Mucosa of stomach (tissue), 1 donor: ENCODE data around the gene FAM81A.

Experiments used
- H3K27me3 ChIP-seq: one replicate; pipeline ENCODE4 v1.7.0; 2013; ENCODE audit warnings: mild to moderate bottlenecking, low read length; ENCODE audit not compliant: control insufficient read depth, insufficient read depth
- H3K36me3 ChIP-seq: one replicate; pipeline ENCODE4 v1.7.0; 2013; ENCODE audit warnings: low read length; ENCODE audit not compliant: control insufficient read depth, insufficient read depth
- H3K4me1 ChIP-seq: one replicate; pipeline ENCODE4 v1.7.0; 2013; ENCODE audit warnings: mild to moderate bottlenecking, low read length; ENCODE audit not compliant: control insufficient read depth, insufficient read depth
- H3K4me3 ChIP-seq: one replicate; pipeline ENCODE4 v1.7.0; 2013; ENCODE audit warnings: low read length
- H3K9ac ChIP-seq: one replicate; pipeline ENCODE4 v1.7.0; 2013; ENCODE audit warnings: mild to moderate bottlenecking, low read length, moderate library complexity
- H3K9me3 ChIP-seq: one replicate; pipeline ENCODE4 v1.7.0; 2013; ENCODE audit warnings: mild to moderate bottlenecking, low read length, moderate library complexity; ENCODE audit not compliant: control insufficient read depth
- donor health status: Pancreatic carcinoma.

Gene FAM81A

DNA sequence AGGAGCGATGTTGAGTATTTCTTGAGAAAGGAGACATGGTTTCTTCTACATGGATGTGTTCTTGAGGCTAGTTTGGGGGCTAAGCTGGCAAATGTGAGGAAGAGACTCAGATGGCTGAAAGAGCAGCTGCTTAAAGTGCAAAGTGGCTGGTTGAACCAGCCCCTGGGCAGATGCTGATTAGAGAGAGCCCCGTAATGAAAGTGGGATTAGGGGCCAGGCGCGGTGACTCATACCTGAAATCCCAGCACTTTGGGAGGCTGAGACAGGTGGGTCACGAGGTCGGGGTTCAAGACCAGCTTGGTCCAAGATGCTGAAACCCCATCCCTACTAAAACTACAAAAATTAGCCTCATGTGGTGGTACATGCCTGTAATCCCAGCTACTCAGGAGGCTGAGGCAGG, 98.6 kb downstream of the FAM81A start:
- Histone ChIP-seq H3K9me3 (no peaks in the 10 kb centered on the region), H3K27me3 (no peaks in the 10 kb centered on the region), H3K4me3 (no peak overlapping the region), H3K36me3 (no peaks in the 10 kb centered on the region), H3K4me1 (peaks cover 32% of the 10 kb centered on the region), H3K9ac (no peak overlapping the region)

DNA sequence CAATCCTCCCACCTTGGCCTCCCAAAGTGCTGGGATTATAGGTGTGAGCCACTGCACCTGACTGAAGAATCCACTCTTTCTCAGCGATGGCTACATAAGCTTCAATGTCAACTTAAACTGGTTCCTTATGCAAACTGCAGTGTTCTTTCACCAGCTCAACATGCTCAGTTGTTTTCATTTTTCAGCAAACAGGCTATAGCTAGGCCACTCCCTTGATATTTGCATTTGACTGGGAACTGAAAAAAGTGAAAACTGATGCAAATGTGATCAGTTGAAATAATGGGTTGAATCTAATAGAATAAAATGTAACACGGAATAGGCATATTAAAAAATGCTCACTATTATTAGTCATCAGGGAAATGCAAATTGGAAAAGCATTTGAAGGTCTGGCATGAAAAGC, 99.4 kb downstream of the FAM81A start:
- Histone ChIP-seq H3K9me3 (no peaks in the 10 kb centered on the region), H3K4me3 (no peak overlapping the region), H3K27me3 (no peaks in the 10 kb centered on the region), H3K4me1 (peaks cover 28% of the 10 kb centered on the region), H3K9ac (no peak overlapping the region), H3K36me3 (no peaks in the 10 kb centered on the region)

DNA sequence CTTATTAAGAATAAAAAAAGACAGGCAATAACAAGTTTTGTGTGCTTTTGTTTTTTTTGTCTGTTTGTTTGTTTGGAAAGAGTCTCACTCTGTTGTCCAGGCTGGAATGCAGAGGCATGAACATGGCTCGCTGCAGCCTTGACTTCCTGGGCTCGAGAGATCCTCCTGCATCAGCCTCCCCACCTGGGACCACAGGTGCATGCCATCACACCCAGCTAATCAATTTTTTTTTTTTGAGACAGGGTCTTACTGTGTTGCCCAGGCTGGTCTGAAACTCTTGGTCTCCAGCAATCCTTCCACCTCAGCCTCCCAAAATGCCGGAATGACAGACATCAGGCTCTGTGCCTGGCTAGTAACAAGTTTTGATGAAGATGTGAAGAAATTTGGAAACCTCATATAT, 100.5 kb downstream of the FAM81A start:
- no peak overlapping the region for H3K9ac ChIP-seq
- H3K36me3 ChIP-seq = no peaks in the 10 kb centered on the region
- no peak overlapping the region for H3K4me3 ChIP-seq
- H3K4me1 ChIP-seq = peaks cover 23% of the 10 kb centered on the region
- H3K9me3 ChIP-seq = no peaks in the 10 kb centered on the region
- no peaks in the 10 kb centered on the region for H3K27me3 ChIP-seq

DNA sequence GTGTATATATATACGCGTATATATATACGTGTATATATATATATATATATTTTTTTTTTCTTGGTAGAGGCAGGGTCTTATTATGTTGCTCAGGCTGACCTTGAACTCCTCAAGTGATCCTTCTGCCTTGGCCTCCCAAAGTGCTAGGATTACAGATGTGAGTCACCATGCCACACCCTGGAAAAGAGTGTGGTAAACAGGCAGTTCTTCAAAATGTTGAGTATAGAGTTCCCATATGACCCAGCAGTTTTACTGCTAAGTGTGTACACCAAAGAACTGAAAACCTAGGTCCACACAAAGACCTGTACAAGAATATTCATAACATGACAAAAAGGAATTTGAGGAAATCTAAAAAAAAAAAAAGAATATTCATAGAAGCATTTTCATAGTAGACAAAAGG, 101.8 kb downstream of the FAM81A start:
- Histone ChIP-seq H3K27me3 (no peaks in the 10 kb centered on the region), H3K4me3 (no peak overlapping the region), H3K9ac (no peak overlapping the region), H3K9me3 (no peaks in the 10 kb centered on the region), H3K36me3 (no peaks in the 10 kb centered on the region), H3K4me1 (peaks cover 36% of the 10 kb centered on the region)

DNA sequence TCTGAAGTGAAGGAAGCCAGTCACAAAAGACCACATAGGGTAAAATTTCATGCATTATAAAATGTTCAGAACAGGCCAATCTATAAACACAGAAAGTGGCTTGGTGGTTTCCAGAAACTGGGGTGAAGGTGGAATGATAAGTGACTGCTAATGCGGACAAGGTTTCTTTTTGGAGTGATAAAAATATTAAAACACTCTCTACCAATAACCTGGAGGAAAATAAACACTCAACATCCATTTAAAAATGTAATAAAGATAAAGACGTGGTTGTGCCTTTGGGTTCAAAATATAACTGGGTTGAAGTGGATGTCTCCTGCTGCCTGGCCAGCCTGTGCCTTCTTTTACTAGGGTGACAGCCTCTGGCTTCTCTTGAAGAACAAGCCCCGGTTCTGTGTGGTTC, 102.7 kb downstream of the FAM81A start:
- no peaks in the 10 kb centered on the region for H3K9me3 ChIP-seq
- H3K4me3 ChIP-seq = no peak overlapping the region
- H3K4me1 ChIP-seq = peaks cover 34% of the 10 kb centered on the region
- no peaks in the 10 kb centered on the region for H3K36me3 ChIP-seq
- H3K27me3 ChIP-seq = no peaks in the 10 kb centered on the region
- H3K9ac ChIP-seq = no peak overlapping the region

DNA sequence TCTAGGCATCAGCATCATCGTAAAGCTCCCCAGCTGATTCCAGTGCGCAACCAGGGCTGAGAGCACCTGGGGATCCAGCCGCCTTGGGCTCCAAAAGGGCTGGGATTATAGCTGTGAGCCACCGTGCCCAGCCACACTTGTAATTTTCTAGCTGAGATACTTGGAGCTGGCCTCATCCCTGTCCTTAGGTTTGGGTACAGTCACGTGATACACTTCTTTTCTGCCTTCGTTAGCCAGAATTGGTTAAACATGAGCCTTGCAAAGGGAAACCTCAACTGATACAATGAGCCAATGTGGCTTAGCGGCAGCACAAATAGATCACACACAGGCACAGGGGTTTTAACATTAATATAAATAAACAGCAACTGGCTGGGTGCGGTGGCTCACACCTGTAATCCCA, 103.8 kb downstream of the FAM81A start:
- Histone ChIP-seq H3K36me3 (no peaks in the 10 kb centered on the region), H3K9ac (no peak overlapping the region), H3K4me3 (no peak overlapping the region), H3K27me3 (no peaks in the 10 kb centered on the region), H3K9me3 (no peaks in the 10 kb centered on the region), H3K4me1 (peaks cover 43% of the 10 kb centered on the region)

DNA sequence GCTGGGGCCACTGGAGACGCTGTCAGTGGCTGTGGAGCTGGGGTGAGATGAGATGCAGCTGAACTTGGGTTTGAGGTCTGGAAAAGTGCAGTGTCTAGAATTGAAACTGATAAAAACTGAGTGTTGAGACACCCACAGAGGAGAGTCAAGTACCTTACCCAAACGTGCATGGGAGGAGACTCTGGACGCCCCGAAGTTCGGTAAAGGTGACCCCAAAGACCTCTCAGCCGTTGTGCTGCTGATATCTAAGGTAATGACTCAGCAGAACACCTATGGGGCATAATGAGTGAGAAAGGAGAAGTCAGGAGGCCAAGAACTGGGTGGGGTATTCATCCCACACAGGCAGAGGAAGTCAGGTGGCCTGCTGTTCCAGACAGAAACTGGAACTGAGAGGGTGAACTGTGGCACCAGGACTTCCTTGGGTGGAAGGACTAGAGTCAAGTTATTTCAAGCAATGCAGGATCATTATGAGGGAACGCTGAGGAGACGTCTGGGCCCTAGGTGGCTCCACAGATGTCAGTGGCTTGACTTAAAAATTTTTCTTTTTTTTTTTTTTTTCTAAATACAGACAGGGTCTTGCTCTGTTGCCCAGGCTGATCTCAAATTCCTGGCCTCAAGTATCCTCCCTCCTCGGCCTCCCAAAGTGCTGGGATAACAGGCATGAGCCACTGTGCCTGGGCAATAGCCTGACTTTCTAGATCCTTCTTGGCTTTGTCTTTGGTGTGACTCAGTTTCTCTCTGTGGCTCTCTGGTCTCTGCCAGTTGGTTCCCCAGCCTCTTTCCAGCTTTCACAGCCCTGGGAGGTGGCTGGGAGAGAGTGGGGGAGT, 105.9 kb downstream of the FAM81A start:
- H3K27me3 ChIP-seq = no peaks in the 10 kb centered on the region
- no peak overlapping the region for H3K4me3 ChIP-seq

DNA sequence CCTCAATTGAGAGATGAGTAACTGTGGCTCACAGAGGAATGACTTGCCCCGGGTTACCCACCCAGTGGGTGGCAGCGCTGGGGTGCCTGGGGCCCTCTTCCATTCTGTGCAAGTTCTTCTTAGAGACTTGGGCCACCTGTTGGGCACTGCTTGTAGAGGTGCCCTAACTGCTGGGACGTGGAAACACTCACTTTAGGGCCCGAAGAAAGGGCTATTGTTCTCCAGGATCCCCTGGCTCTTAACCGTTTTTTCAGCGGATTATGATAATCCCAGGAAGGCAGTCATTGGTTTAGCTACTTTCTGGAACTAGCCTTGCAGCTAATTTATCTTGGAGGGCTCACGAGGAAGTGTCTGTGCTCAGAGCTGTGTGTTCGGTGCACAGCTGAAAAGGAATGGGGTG, 107.6 kb downstream of the FAM81A start:
- Histone ChIP-seq H3K36me3 (no peaks in the 10 kb centered on the region), H3K9me3 (no peaks in the 10 kb centered on the region), H3K4me1 (peaks cover 44% of the 10 kb centered on the region), H3K9ac (no peak overlapping the region), H3K27me3 (no peaks in the 10 kb centered on the region), H3K4me3 (no peak overlapping the region)

More for the DNA sequence above, 105.9 kb downstream of the FAM81A start:
- no peak overlapping the region for H3K9ac ChIP-seq
- H3K9me3 ChIP-seq = no peaks in the 10 kb centered on the region
- no peaks in the 10 kb centered on the region for H3K36me3 ChIP-seq
- H3K4me1 ChIP-seq = peaks cover 36% of the 10 kb centered on the region

DNA sequence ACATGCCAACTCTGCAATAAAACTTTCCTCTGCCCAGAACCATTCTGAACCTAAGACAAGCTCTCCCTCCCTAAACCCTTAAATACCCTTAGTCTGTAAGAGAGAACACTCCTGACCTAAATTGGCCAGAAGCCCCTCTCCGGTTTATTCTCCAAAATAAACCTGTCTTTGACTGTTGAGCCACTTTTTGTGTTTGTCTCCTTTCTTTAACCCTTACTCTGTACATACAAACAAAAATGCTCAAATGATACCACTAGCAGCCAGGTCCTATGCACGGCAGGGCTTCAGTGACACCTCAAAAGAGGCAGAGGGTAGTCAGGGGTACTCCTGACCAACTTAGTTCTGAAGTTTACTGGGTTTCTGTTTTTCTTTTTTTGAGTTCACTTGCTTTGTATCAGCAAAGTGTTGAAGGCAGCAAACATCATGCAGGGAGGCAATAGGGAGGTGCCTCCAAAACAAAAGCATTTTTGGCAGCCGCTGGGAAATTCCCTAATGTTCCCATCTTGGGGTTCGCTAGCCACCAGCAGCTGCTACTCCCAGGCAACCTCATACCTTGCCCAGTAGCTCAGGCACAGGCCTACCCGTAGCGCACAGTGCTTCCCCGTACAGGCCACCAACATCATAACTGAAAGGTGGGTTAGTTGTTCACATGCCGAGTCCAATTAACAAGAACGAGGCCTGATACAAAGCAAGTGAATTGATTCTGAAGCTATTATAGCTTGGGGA, 110.7 kb downstream of the FAM81A start:
- Histone ChIP-seq H3K4me3 (no peak overlapping the region), H3K36me3 (no peaks in the 10 kb centered on the region), H3K9ac (no peak overlapping the region), H3K4me1 (peaks cover 47% of the 10 kb centered on the region), H3K9me3 (no peaks in the 10 kb centered on the region), H3K27me3 (no peaks in the 10 kb centered on the region)

DNA sequence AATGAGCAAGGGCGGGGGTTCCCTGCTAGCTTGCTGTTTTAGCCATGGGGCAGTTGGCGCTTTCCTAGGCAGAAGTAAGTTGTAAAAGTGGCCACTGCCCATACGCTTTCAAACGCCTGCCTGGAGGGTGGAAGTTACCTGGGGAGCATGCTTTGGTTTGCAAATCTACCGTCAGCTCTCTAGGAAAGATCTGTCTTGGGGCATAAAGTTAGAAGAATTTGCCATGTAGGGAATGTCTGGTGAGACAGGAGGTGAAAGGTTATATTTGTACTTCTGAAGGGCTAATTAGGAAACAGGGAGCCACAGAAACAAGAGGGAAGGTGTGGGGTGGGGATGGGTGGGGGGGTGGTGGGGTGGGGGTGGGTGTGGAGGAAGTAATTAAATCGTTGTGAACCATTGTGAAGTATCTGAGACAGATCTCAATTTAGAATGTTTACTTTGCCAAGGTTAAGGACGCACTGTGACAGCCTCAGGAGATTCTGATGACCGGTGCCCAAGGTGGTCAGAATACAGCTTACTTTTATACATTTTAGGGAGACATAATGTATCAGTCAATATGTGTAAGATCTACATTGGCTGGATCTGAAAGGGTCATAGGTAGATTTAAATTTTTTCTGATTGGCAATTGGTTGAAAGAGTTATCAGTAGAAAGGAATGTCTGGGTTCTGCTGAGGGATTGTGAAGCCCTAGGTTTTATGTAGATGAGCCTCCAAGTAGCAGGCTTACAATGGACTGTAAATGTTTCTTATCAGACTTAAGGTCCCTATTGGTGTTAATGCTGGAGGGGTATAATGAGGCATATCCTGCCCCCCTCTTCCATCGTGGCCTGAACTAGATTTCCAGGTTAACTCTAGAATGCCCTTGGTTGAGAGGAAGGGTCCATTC, 111.6 kb downstream of the FAM81A start:
- Histone ChIP-seq H3K4me3 (no peak overlapping the region), H3K9ac (no peak overlapping the region), H3K4me1 (peaks cover 47% of the 10 kb centered on the region), H3K27me3 (no peaks in the 10 kb centered on the region), H3K9me3 (no peaks in the 10 kb centered on the region), H3K36me3 (no peaks in the 10 kb centered on the region)

DNA sequence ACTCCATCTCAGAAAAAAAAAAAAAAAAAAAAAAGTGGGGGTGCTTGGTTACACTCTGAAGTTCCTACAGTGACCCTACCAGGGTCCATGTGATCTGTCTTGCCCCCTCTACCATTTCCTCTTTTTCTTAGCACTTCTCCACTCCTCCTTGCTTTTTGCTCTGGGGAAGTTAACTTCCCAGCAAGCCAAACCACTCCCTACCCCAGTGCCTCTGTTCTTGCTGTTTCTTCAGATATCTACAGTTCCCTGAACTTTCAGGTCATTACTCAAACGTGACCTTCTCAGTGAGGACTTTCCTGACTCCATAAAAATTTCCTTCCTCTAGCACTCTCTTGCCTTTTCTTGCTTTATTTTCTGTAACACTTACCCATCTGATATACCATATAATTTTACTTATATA, 112.5 kb downstream of the FAM81A start:
- no peak overlapping the region for H3K9ac ChIP-seq
- H3K9me3 ChIP-seq = no peaks in the 10 kb centered on the region

DNA sequence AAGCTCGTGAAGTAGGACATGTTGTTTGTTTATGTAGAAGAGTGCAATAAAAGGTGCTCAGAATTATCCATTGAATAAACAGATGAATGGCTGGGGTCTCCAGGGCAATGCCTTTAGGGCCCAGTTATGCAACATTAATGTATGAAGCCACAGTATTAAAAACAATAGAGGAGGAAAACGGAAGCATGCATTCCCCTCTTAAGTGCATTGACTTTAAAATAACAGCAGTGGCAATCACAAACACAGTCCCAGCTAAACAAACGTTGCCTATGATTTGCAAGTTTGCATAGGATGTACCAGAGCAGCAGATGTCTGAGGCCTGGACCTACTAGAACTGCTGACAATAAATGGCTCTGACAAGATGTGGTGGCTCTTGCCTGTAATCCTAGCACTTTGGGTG, 113.0 kb downstream of the FAM81A start:
- Histone ChIP-seq H3K4me1 (peaks cover 48% of the 10 kb centered on the region), H3K36me3 (no peaks in the 10 kb centered on the region), H3K27me3 (no peaks in the 10 kb centered on the region), H3K9ac (no peak overlapping the region), H3K4me3 (no peak overlapping the region), H3K9me3 (no peaks in the 10 kb centered on the region)

More for the DNA sequence above, 112.5 kb downstream of the FAM81A start:
- peaks cover 50% of the 10 kb centered on the region for H3K4me1 ChIP-seq
- no peaks in the 10 kb centered on the region for H3K36me3 ChIP-seq
- no peak overlapping the region for H3K4me3 ChIP-seq
- no peaks in the 10 kb centered on the region for H3K27me3 ChIP-seq
